Activated CD8-positive, alpha-beta memory T cell treated with anti-CD3 and anti-CD28 coated beads for 4 hours (primary cell): Measurements from ENCODE around the gene HTR1D.

ENCODE experiments used
- DNase-seq, 2 donors: peaks; one replicate each; pipeline ENCODE4 v3.0.0-alpha.2; 2020; ENCODE audit warnings: low read depth in 2 of 2

Gene HTR1D

GRCh38 chr1:23184212-23184934 lies 32.9 kb downstream of the HTR1D start:
- DNase-seq: no peak

GRCh38 chr1:23179862-23180261 lies 37.4 kb downstream of the HTR1D start:
- DNase-seq: no peak

GRCh38 chr1:23178950-23179349 lies 38.4 kb downstream of the HTR1D start:
- DNase-seq: no peak

DNA sequence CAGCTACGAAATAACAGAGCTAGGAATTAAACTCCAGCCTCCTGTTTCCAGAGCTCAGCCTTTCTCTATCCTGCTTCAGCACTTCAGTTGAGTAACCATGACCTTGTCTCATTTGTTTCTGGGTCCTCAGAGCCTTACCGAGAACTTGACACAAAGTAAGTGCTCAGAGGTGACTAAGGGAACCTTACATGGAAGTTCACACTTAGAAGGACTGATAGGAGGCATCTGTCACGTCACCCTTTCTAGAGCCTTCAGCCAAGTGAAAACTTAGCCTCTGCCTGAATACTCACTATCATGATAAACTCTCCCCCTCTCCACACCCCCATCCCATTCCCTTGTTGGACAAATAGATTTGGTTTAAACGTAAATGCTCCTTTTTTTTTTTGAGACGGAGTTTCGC lies 38.9 kb downstream of the HTR1D start:
- DNase-seq: no peak

DNA sequence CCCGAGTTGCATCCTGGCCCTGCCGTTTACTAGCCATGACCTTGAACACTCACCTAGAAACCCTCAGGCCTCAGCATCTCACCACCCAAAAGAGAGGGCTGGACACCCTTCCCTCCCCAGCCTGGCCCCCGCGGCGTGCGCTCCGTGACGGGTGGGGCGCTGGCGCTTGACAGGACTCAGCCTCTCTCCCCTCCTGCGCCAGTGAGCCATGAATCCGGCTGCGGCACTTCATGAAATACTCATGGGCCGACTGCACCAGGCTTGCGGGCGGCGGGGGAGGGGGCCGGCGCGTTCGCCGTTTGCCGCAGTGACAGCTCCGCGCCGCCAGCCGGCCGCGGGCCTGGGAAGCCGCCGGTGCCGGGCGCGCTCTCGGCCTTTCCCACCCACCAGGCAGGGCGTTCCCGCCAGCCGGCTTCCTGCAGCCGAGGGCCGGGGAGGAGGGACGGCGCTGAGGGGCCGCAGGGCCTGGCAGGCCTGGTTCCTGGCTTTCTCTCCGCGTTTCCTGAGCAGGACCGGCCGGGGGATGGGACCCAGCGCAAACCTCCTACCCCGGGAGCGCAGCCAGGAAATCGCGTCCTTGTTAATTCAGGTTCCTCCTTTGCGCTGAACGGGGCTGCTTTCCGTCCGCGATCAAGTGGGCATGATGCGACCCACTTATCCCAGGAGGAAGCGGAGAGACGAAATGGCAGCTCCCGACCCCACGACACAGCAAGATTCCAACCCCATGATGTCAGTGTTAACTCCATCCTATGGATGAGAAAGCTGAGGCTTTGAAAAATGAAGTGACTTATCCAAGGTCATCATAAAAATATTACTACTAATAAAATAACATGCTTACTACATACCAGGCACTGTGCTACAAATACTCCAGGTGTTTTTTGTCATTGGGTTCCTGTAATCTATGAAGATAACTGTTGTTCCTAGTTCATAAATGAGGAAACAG lies 39.6 kb downstream of the HTR1D start:
- no peak for DNase-seq

- no peak for DNase-seq
These were observed 40.3 kb downstream of the HTR1D start for GRCh38 chr1:23177031-23177430.

DNA sequence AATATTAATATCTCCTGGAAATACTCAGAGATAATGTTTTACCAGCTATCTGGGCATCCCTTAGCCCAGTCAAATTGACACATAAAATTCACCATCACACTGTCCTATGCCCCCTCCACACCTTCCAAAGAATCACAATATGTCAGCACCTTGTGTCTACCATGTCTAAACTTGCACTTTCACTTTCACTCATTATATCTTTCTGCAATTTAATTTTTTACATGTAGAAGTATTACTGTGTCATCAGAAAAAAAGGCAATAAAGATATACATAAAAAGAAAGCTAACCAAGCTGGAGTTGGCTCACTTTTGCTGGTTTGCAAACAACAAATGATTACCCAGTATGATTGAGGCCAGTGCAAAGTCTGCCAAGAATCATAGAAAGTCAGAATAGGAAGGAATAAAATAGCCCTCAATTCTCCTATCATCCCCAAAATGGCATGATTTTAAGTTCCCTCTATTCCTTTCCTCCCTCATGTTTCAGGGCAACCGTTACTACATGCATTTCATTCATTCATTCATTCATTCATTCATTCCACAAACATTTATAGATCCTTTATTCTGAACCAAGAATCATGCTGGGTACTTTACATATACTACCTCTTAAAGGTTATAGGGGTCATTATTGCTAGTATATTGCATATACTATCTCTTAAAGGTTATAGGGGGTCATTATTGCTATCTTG lies 42.7 kb downstream of the HTR1D start:
- no peak for DNase-seq

GRCh38 chr1:23171181-23171755 lies 46.0 kb downstream of the HTR1D start:
- DNase-seq: no peak

- no peak for DNase-seq
These were observed 47.5 kb downstream of the HTR1D start for GRCh38 chr1:23169727-23170335.

- no peak for DNase-seq
These were observed 48.1 kb downstream of the HTR1D start for GRCh38 chr1:23169195-23169575.

GRCh38 chr1:23168445-23169194 lies 48.7 kb downstream of the HTR1D start, which contains the start of gene LUZP1:
TSS of gene LUZP1 (minus strand) at chr1:23168856.
- peak; percentile 78 for DNase-seq

DNA sequence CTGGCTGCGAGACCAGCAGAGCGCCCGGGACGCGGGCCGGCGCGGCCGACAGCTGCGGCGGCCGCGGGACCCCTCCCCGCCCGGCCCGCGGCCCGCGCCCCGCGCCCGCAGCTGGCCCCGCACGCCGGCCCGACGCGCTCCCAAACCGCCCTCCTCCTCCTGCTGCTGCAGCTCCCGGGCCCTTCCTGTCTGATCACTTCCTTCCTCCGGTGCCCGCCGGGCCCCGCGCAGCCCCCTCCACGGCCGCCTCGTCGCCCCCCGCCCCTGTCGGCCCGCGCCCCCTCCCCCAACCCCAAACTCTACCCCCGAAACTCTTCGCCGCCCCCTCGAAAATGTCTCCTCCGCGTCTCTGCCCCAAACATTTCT lies 49.2 kb downstream of the HTR1D start:
- no peak for DNase-seq

GRCh38 chr1:23167353-23168078 lies 49.8 kb downstream of the HTR1D start:
- no peak for DNase-seq

DNA sequence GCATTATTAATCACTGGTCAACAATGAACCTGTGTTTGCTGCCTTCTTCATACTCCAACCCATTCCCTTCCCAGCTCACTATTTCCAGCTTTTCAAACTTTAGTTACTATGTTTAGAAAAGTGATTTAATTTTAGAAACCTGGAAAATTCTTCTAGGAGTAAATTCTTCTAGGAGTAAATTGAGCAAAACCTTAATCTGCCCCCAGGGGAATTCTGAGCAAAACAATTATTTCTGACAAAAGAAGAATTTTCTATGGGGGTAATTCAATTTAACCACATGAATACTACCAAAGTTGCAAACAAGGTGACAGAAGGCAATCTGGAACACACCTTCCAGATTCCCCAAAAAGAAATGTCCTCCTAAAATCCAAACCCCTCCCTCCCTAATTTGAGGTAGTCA lies 50.4 kb downstream of the HTR1D start:
- DNase-seq: no peak

GRCh38 chr1:23163395-23163794 lies 53.9 kb downstream of the HTR1D start:
- no peak for DNase-seq

- no peak for DNase-seq
These were observed 57.1 kb downstream of the HTR1D start for GRCh38 chr1:23159963-23160877.

GRCh38 chr1:23156940-23157339 lies 60.4 kb downstream of the HTR1D start:
- DNase-seq: no peak

GRCh38 chr1:23152966-23153684 lies 64.2 kb downstream of the HTR1D start:
- DNase-seq: no peak
